IMR-90 (cell line): ENCODE data around the gene KLK8.

Experiments
- POLR2A ChIP-seq: IDR thresholded peaks from 2 replicates; pipeline ENCODE4 v1.6.1; 2012; ENCODE audit warnings: mild to moderate bottlenecking, low read depth, low read length
- SMC3 ChIP-seq: fragments of 150-350 bp; IDR thresholded peaks from 2 replicates; pipeline ENCODE4 v1.6.1; 2016; ENCODE audit warnings: low read depth, mild to moderate bottlenecking, antibody characterized with exemption, low read length, moderate library complexity

DNA sequence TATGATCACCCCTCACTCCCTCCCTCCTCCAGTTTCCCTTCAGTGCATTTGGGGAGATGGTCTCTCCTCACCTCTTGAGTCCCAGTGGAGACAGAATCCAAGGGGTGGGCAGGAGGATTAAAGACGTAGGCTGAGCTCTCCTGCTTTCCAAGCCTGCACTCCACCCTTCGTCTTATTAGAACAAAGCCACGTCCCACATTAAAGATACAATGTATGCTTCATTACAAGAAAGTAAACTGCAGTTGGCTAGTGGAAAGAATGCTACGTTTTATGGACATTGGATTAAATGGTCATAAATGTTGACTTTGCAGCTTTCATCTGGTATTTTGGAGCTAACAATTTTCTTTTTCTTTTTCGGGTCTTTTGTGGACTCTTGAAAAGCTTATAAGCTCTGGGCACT is 26.5 kb upstream of the KLK8 start:
- TF ChIP-seq SMC3 (no peak), POLR2A (no peak)
